Head of caudate nucleus (tissue), 42 donors: ENCODE measurements around the gene TCF7.

Source experiments
- DNase-seq, 42 donors: peaks; one replicate each; pipeline versions ENCODE4 v3.0.0 to v3.0.0-alpha.2; 2020 to 2021; ENCODE audit warnings: mixed read lengths in 7 of 42
- intact Hi-C: fragments of 100-400 bp; cut with DNase I; formaldehyde crosslinking; loops from one replicate; pipeline ENCODE4 v1.15.0; 2022

TCF7 gene

GRCh38 chr5:134139891-134140469 is 25.5 kb downstream of the TCF7 start:
- intact Hi-C loops: loop anchor here (5.0 kb wide), 1 partner anchor 98 kb away; no protein-coding TSS in a partner anchor
- peak in 19 of 42 donors; percentile 1 to 39 (median 9) for DNase-seq

- intact Hi-C loops: loop anchor here (5.0 kb wide), 1 partner anchor 98 kb away; no protein-coding TSS in a partner anchor
- DNase-seq: peak in 40 of 42 donors; percentile 39 to 85 (median 70)
These were observed 26.2 kb downstream of the TCF7 start for GRCh38 chr5:134140530-134141201.

GRCh38 chr5:134141331-134142050 is 27.0 kb downstream of the TCF7 start:
- intact Hi-C loops: loop anchor here (5.0 kb wide), 1 partner anchor 99 kb away; no protein-coding TSS in a partner anchor
- peak in 20 of 42 donors; percentile 0 to 36 (median 10) for DNase-seq

- intact Hi-C loops: loop anchor here (5.0 kb wide), 1 partner anchor 100 kb away; no protein-coding TSS in a partner anchor
- peak in 21 of 42 donors; percentile 1 to 38 (median 9) for DNase-seq
These were observed 27.6 kb downstream of the TCF7 start for GRCh38 chr5:134142052-134142451.

GRCh38 chr5:134142806-134143205 is 28.3 kb downstream of the TCF7 start:
- intact Hi-C loops: loop anchor here (5.0 kb wide), 1 partner anchor 101 kb away; no protein-coding TSS in a partner anchor
- peak in 18 of 42 donors; percentile 1 to 37 (median 10) for DNase-seq

- intact Hi-C loops: loop anchor here (5.0 kb wide), 1 partner anchor 101 kb away; no protein-coding TSS in a partner anchor
- DNase-seq: peak in 12 of 42 donors; percentile 1 to 40 (median 8)
These were observed 28.9 kb downstream of the TCF7 start for GRCh38 chr5:134143431-134143830.

- peak in 10 of 42 donors; percentile 1 to 28 (median 10) for DNase-seq
- intact Hi-C loops: loop anchor here (5.0 kb wide), 1 partner anchor 102 kb away; no protein-coding TSS in a partner anchor
These were observed 29.8 kb downstream of the TCF7 start for GRCh38 chr5:134143944-134144941.

GRCh38 chr5:134145041-134145757 is 30.7 kb downstream of the TCF7 start:
- intact Hi-C loops: no loop called here
- peak in 5 of 42 donors; percentile 3 to 32 (median 8) for DNase-seq

- intact Hi-C loops: no loop called here
- peak; percentile 45 to 95 (median 87) for DNase-seq
These were observed 31.5 kb downstream of the TCF7 start for GRCh38 chr5:134145779-134146581.

GRCh38 chr5:134146651-134147518 is 32.4 kb downstream of the TCF7 start:
- intact Hi-C loops: no loop called here
- peak in 12 of 42 donors; percentile 11 to 65 (median 44) for DNase-seq

- intact Hi-C loops: no loop called here
- peak in 3 of 42 donors; percentile 4 to 29 (median 8) for DNase-seq
These were observed 33.8 kb downstream of the TCF7 start for GRCh38 chr5:134148316-134148715.

- peak in 4 of 42 donors; percentile 3 to 30 (median 23) for DNase-seq
- intact Hi-C loops: no loop called here
These were observed 34.6 kb downstream of the TCF7 start for GRCh38 chr5:134148986-134149539.

- intact Hi-C loops: no loop called here
- peak in 7 of 42 donors; percentile 8 to 43 (median 29) for DNase-seq
These were observed 35.3 kb downstream of the TCF7 start for GRCh38 chr5:134149571-134150303.

- intact Hi-C loops: no loop called here
- DNase-seq: peak in 1 of 42 donors; percentile 31
These were observed 37.2 kb downstream of the TCF7 start for GRCh38 chr5:134151723-134152122.
